H9 (cell line): Measurements from ENCODE around the gene ARFIP1. TPM values are rescaled to one million over a fixed set of nuclear protein-coding genes. Genes with fewer than 3 reads are reported as not detected.

ENCODE experiments used
- DNase-seq: peaks from one replicate; pipeline ENCODE4 v3.0.0-alpha.2; 2017
- H2AFZ ChIP-seq: one replicate; pipeline ENCODE4 v1.6.1; 2013; ENCODE audit warnings: mild to moderate bottlenecking, low read length, control low read depth, moderate library complexity
- H2AK5ac ChIP-seq: 2 replicates; pipeline ENCODE4 v1.6.1; 2013; ENCODE audit warnings: low read length, control low read depth, mixed read lengths; ENCODE audit not compliant: insufficient read length
- H2BK120ac ChIP-seq: one replicate; pipeline ENCODE4 v1.6.1; 2013; ENCODE audit warnings: low read depth, mild to moderate bottlenecking, low read length, control low read depth, inconsistent platforms; ENCODE audit not compliant: poor library complexity, severe bottlenecking
- H2BK12ac ChIP-seq: 2 replicates; pipeline ENCODE4 v1.6.1; 2013; ENCODE audit warnings: low read length, control low read depth, mixed read lengths, low read depth; ENCODE audit not compliant: insufficient read length
- H2BK15ac ChIP-seq: 2 replicates; pipeline ENCODE4 v1.6.1; 2013; ENCODE audit warnings: low read depth, low read length, control low read depth
- H2BK20ac ChIP-seq: one replicate; pipeline ENCODE4 v1.6.1; 2013; ENCODE audit warnings: low read depth, mild to moderate bottlenecking, low read length, control low read depth, inconsistent platforms; ENCODE audit not compliant: poor library complexity, severe bottlenecking
- H2BK5ac ChIP-seq: 2 replicates; pipeline ENCODE4 v1.6.1; 2013; ENCODE audit warnings: low read length, control low read depth, mixed read lengths; ENCODE audit not compliant: insufficient read length
- H3K14ac ChIP-seq: 2 replicates; pipeline ENCODE4 v1.6.1; 2013; ENCODE audit warnings: low read length, control low read depth; ENCODE audit not compliant: insufficient read depth
- H3K18ac ChIP-seq: 2 replicates; pipeline ENCODE4 v1.6.1; 2013; ENCODE audit warnings: low read depth, mild to moderate bottlenecking, mixed read lengths, low read length, control low read depth; ENCODE audit not compliant: insufficient read length
- H3K23ac ChIP-seq: 2 replicates; pipeline ENCODE4 v1.6.1; 2013; ENCODE audit warnings: low read length, control low read depth, mixed read lengths, low read depth; ENCODE audit not compliant: insufficient read length
- H3K23me2 ChIP-seq: 2 replicates; pipeline ENCODE4 v1.6.1; 2013; ENCODE audit warnings: low read depth, mild to moderate bottlenecking, mixed read lengths, low read length, control low read depth; ENCODE audit not compliant: insufficient read length, poor library complexity, severe bottlenecking
- H3K27ac ChIP-seq: 2 replicates; pipeline ENCODE4 v1.5.1; 2013; ENCODE audit warnings: low read length, control low read depth, mixed read lengths, low read depth; ENCODE audit not compliant: insufficient read length
- H3K27me3 ChIP-seq: 2 replicates; pipeline ENCODE4 v1.6.1; 2013; ENCODE audit warnings: low read length, control low read depth, inconsistent platforms; ENCODE audit not compliant: insufficient read depth
- H3K4ac ChIP-seq: 2 replicates; pipeline ENCODE4 v1.6.1; 2013; ENCODE audit warnings: low read depth, mild to moderate bottlenecking, control low read depth, inconsistent platforms, low read length, moderate library complexity
- H3K4me1 ChIP-seq: 2 replicates; pipeline ENCODE4 v1.6.1; 2013; ENCODE audit warnings: low read length, control low read depth, inconsistent platforms; ENCODE audit not compliant: insufficient read depth
- H3K4me2 ChIP-seq: 2 replicates; pipeline ENCODE4 v1.6.1; 2013; ENCODE audit warnings: low read length, control low read depth, mixed read lengths; ENCODE audit not compliant: insufficient read length, insufficient read depth
- H3K56ac ChIP-seq: 2 replicates; pipeline ENCODE4 v1.6.1; 2013; ENCODE audit warnings: low read depth, mild to moderate bottlenecking, mixed read lengths, low read length, control low read depth; ENCODE audit not compliant: insufficient read length
- H3K79me1 ChIP-seq: 2 replicates; pipeline ENCODE4 v1.6.1; 2013; ENCODE audit warnings: low read depth, mild to moderate bottlenecking, moderate library complexity, low read length, control low read depth, inconsistent platforms; ENCODE audit not compliant: insufficient read depth, poor library complexity, severe bottlenecking
- H3K79me2 ChIP-seq: 2 replicates; pipeline ENCODE4 v1.6.1; 2013; ENCODE audit warnings: low read length, control low read depth, inconsistent platforms; ENCODE audit not compliant: insufficient read depth
- H3K9ac ChIP-seq: 2 replicates; pipeline ENCODE4 v1.6.1; 2013; ENCODE audit warnings: low read length, control low read depth, mixed read lengths; ENCODE audit not compliant: insufficient read length; ENCODE audit errors: extremely low read depth
- H3K9me3 ChIP-seq: one replicate; pipeline ENCODE4 v1.6.1; 2013; ENCODE audit warnings: low read depth, low read length, inconsistent platforms; ENCODE audit not compliant: control insufficient read depth
- H3T11ph ChIP-seq: one replicate; pipeline ENCODE4 v1.6.1; 2013; ENCODE audit warnings: mild to moderate bottlenecking, low read length, control low read depth, inconsistent platforms
- H4K20me1 ChIP-seq: one replicate; pipeline ENCODE4 v1.6.1; 2013; ENCODE audit not compliant: control insufficient read depth, insufficient read length, insufficient read depth
- H4K5ac ChIP-seq: 2 replicates; pipeline ENCODE4 v1.6.1; 2013; ENCODE audit warnings: low read depth, mild to moderate bottlenecking, mixed read lengths, low read length, control low read depth; ENCODE audit not compliant: insufficient read length
- H4K8ac ChIP-seq: replicated peaks from 2 replicates; pipeline ENCODE4 v1.6.1; 2013; ENCODE audit warnings: low read length, control low read depth, mixed read lengths, low read depth; ENCODE audit not compliant: insufficient read length
- H4K91ac ChIP-seq: 2 replicates; pipeline ENCODE4 v1.6.1; 2013; ENCODE audit warnings: low read depth, mild to moderate bottlenecking, moderate library complexity, mixed read lengths, low read length, control low read depth; ENCODE audit not compliant: insufficient read length
- H3K27ac Mint-ChIP-seq, 3 experiments: 2 replicates in 2 of 3; 3 replicates in 1 of 3; pipeline ENCODE4 v1.8.0; 2020 to 2021; ENCODE audit warnings: mixed read lengths in 3 of 3, mild to moderate bottlenecking in 1 of 3, moderate library complexity in 1 of 3
- H3K27me3 Mint-ChIP-seq: 2 replicates; pipeline ENCODE4 v1.8.0; 2021; ENCODE audit warnings: low read depth, mild to moderate bottlenecking, moderate library complexity, mixed read lengths
- H3K36me3 Mint-ChIP-seq, 3 experiments: 2 replicates in 2 of 3; 3 replicates in 1 of 3; pipeline ENCODE4 v1.8.0; 2020 to 2021; ENCODE audit warnings: low read depth in 3 of 3, mixed read lengths in 3 of 3; ENCODE audit not compliant: insufficient read depth in 1 of 3
- H3K4me1 Mint-ChIP-seq, 2 experiments: 2 replicates each; pipeline ENCODE4 v1.8.0; 2020; ENCODE audit warnings: mixed read lengths in 2 of 2
- H3K4me3 Mint-ChIP-seq, 2 experiments: 2 replicates in 1 of 2; 3 replicates in 1 of 2; pipeline ENCODE4 v1.8.0; 2020 to 2021; ENCODE audit warnings: mild to moderate bottlenecking in 2 of 2, mixed read lengths in 2 of 2, moderate library complexity in 1 of 2
- H3K9me3 Mint-ChIP-seq, 2 experiments: 2 replicates in 1 of 2; 3 replicates in 1 of 2; pipeline ENCODE4 v1.8.0; 2020; ENCODE audit warnings: mild to moderate bottlenecking in 2 of 2, mixed read lengths in 2 of 2, moderate library complexity in 1 of 2
- WGBS: extraction: QIAGEN DNeasy Blood & Tissue Kit; methylation state at CpG from one replicate; pipeline ENCODE4 v1.1.7; 2013; ENCODE audit warnings: missing lambda C conversion rate, low lambda C conversion rate, mixed read lengths; ENCODE audit not compliant: insufficient read length; ENCODE audit errors: extremely low coverage; 5-methylcytosine and 5-hydroxymethylcytosine counted together
- total RNA-seq: library from RNA; stranded (reverse); gene quantifications from 2 replicates; pipeline ENCODE4 v1.2.1, GENCODE V29; 2021
- TF ChIP-seq, protein P1 (sequence below): fragments of 200-600 bp; sonication (generic); conservative IDR thresholded peaks from 3 replicates; pipeline ENCODE4 v1.8.0; 2021; ENCODE audit warnings: antibody characterized with exemption, mild to moderate bottlenecking

ARFIP1 gene
- total RNA-seq, 1 experiment from 2014 or later: 30.8 TPM

DNA sequence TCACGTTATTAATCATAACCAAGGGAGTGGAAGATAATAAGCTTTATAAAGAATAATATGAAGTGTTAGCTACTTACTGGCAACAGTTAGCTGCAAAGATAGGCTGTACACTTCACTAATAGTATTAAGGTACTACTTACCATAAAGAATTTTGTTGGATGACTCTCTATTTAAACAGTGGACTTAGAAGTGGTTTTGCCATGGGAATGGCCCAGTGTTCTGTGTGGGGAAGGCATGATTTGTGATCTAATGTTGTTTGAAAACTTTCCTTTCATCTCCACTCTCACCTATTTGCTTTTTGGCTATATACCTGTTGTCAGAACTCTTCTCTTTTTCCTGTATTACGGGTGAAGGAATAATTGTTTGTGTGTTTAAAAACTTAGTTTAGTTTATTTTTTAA is 179.3 kb downstream of the ARFIP1 start:
- Histone ChIP-seq H4K91ac (no peak overlapping the region), H3K14ac (no peak overlapping the region), H3K23ac (no peak overlapping the region), H4K8ac (no peak overlapping the region), H3K18ac (no peak overlapping the region), H3K9ac (no peak overlapping the region), H2BK15ac (no peak overlapping the region), H3K79me2 (no peaks in the 10 kb centered on the region), H3K79me1 (peaks cover 5% of the 10 kb centered on the region), H3K9me3 (no peaks in the 10 kb centered on the region), H2BK12ac (no peak overlapping the region), H2BK120ac (no peak overlapping the region), H3K4me1 (no peaks in the 10 kb centered on the region; the same call in 1 of the 2 replicates), H2BK20ac (no peak overlapping the region), H4K20me1 (no peaks in the 10 kb centered on the region), H2AK5ac (no peak overlapping the region), H3K27ac (no peak overlapping the region), H3K4me2 (no peak overlapping the region), H2AFZ (no peak overlapping the region), H3T11ph (no peak overlapping the region), H2BK5ac (no peak overlapping the region), H4K5ac (no peak overlapping the region), H3K56ac (no peak overlapping the region), H3K23me2 (no peaks in the 10 kb centered on the region), H3K4ac (no peak overlapping the region), H3K27me3 (no peaks in the 10 kb centered on the region)
- TF ChIP-seq, protein P1, sequence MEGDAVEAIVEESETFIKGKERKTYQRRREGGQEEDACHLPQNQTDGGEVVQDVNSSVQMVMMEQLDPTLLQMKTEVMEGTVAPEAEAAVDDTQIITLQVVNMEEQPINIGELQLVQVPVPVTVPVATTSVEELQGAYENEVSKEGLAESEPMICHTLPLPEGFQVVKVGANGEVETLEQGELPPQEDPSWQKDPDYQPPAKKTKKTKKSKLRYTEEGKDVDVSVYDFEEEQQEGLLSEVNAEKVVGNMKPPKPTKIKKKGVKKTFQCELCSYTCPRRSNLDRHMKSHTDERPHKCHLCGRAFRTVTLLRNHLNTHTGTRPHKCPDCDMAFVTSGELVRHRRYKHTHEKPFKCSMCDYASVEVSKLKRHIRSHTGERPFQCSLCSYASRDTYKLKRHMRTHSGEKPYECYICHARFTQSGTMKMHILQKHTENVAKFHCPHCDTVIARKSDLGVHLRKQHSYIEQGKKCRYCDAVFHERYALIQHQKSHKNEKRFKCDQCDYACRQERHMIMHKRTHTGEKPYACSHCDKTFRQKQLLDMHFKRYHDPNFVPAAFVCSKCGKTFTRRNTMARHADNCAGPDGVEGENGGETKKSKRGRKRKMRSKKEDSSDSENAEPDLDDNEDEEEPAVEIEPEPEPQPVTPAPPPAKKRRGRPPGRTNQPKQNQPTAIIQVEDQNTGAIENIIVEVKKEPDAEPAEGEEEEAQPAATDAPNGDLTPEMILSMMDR: no peak
- Mint-ChIP-seq H3K27ac (no peak overlapping the region), H3K4me3 (no peak overlapping the region), H3K27me3 (no peaks in the 10 kb centered on the region), H3K4me1 (peaks cover 16 to 19% of the 10 kb centered on the region in 2 experiments), H3K36me3 (peaks cover 20 to 72% (median 36%) of the 10 kb centered on the region in 3 experiments; a peak in 6 of 7 replicates), H3K9me3 (no peaks in the 10 kb centered on the region)
- WGBS: no CpG with 5 or more reads among the region's 2 CpGs
- DNase-seq: no peak
